T-cell (primary cell): ENCODE measurements around the gene DCLK2. TPM values are rescaled to one million over a fixed set of nuclear protein-coding genes. Genes with fewer than 3 reads are reported as not detected.

Experiments
- ATAC-seq, 4 experiments: fragments of 200-7000 bp in 3 of 4; fragments of 150-1000 bp in 1 of 4; cut with Tn5 transposase; replicated peaks in 1 of 4; 1 replicate in 3 of 4; 2 replicates in 1 of 4; pipeline ENCODE4 v1.10.0; 2021; ENCODE audit warnings: moderate library complexity in 3 of 4, mild to moderate bottlenecking in 2 of 4, moderate number of reproducible peaks in 1 of 4
- CTCF ChIA-PET, 2 donors: fragments of 300-600 bp; sonication (Branson Sonifier 250); formaldehyde crosslinking; loops; one replicate each; lab custom pipeline; 2022; ENCODE audit warnings: antibody characterized with exemption in 2 of 2; lab: Charles Lee
- POLR2A ChIA-PET, 2 donors: fragments of 300-600 bp; sonication (Branson Sonifier 250); formaldehyde crosslinking; loops; one replicate each; lab custom pipeline; 2022; ENCODE audit warnings: antibody characterized with exemption in 2 of 2; lab: Charles Lee
- DNase-seq, 35 experiments: peaks; one replicate each; pipeline versions ENCODE4 v3.0.0 to v3.0.0-alpha.2; 2013 to 2023
- H3K27ac ChIP-seq: one replicate; pipeline ENCODE4 v1.5.1; 2013; ENCODE audit warnings: low read length
- H3K27me3 ChIP-seq, 2 experiments: replicated peaks in 1 of 2; 1 replicate in 1 of 2; 2 replicates in 1 of 2; pipeline versions ENCODE4 v1.6.1 to v1.7.0; 2013; ENCODE audit warnings: low read length in 1 of 2, mixed read lengths in 1 of 2; ENCODE audit not compliant: control insufficient read depth in 2 of 2, insufficient read depth in 2 of 2; ENCODE audit errors: extremely low read depth in 1 of 2
- H3K36me3 ChIP-seq, 2 donors: 1 replicate in 1 of 2; 2 replicates in 1 of 2; pipeline versions ENCODE4 v1.6.1 to v1.7.0; 2013; ENCODE audit warnings: low read length in 1 of 2; ENCODE audit not compliant: control insufficient read depth in 2 of 2, insufficient read depth in 1 of 2; ENCODE audit errors: extremely low read depth in 1 of 2
- H3K4me1 ChIP-seq, 2 experiments: 1 replicate in 1 of 2; 2 replicates in 1 of 2; pipeline versions ENCODE4 v1.6.1 to v1.7.0; 2013; ENCODE audit warnings: low read length in 2 of 2, mixed read lengths in 1 of 2; ENCODE audit not compliant: insufficient read depth in 2 of 2, control insufficient read depth in 1 of 2; ENCODE audit errors: extremely low read depth in 1 of 2
- H3K4me3 ChIP-seq, 2 donors: 1 replicate in 1 of 2; 2 replicates in 1 of 2; pipeline versions ENCODE4 v1.5.1 to v1.7.0; 2013; ENCODE audit warnings: mild to moderate bottlenecking in 2 of 2, low read length in 1 of 2, moderate library complexity in 1 of 2; ENCODE audit not compliant: control insufficient read depth in 1 of 2; ENCODE audit errors: extremely low read depth in 1 of 2
- H3K9me3 ChIP-seq: 2 replicates; pipeline ENCODE4 v1.7.0; 2013
- H3K27ac Mint-ChIP-seq, 2 donors: one replicate each; pipeline ENCODE4 v1.8.0; 2020 to 2021; ENCODE audit warnings: mild to moderate bottlenecking in 2 of 2, mixed read lengths in 2 of 2
- H3K27me3 Mint-ChIP-seq, 2 donors: one replicate each; pipeline ENCODE4 v1.8.0; 2021 to 2022; ENCODE audit warnings: mixed read lengths in 2 of 2
- H3K36me3 Mint-ChIP-seq: one replicate; pipeline ENCODE4 v1.8.0; 2021; ENCODE audit warnings: mixed read lengths
- H3K4me1 Mint-ChIP-seq, 3 donors: one replicate each; pipeline ENCODE4 v1.8.0; 2020 to 2022; ENCODE audit warnings: mixed read lengths in 3 of 3, mild to moderate bottlenecking in 1 of 3
- H3K4me3 Mint-ChIP-seq, 3 donors: one replicate each; pipeline ENCODE4 v1.8.0; 2020 to 2022; ENCODE audit warnings: mild to moderate bottlenecking in 3 of 3, mixed read lengths in 3 of 3, moderate library complexity in 3 of 3
- H3K9me3 Mint-ChIP-seq, 3 donors: one replicate each; pipeline ENCODE4 v1.8.0; 2020 to 2022; ENCODE audit warnings: mixed read lengths in 3 of 3
- WGBS: methylation state at CpG from one replicate; pipeline ENCODE4 v1.1.5; 2013; ENCODE audit warnings: missing lambda C conversion rate; ENCODE audit not compliant: insufficient coverage; 5-methylcytosine and 5-hydroxymethylcytosine counted together
- total RNA-seq, 35 experiments: library from RNA in 6 of 35; stranded (reverse) in 6 of 35; fragments of 120-200 nt in 1 of 35; gene quantifications; one replicate each; pipeline versions ENCODE4 v1.2.1 to v1.2.4 and lab custom pipeline; 2013 to 2026

DCLK2 gene
- total RNA-seq, 5 donors from 2014 or later (not counting 1 experiment from before 2014, with no cell fraction given), result 0.10 to 0.35 (median 0.15) TPM; not detected in 2

- H3K27ac Mint-ChIP-seq, result no peak overlapping the region
- peaks cover 0 to 8% of the 10 kb centered on the region in 2 donors for H3K27me3 Mint-ChIP-seq
- H3K4me3 ChIP-seq, result no peak overlapping the region
- no peaks in the 10 kb centered on the region for H3K36me3 Mint-ChIP-seq
- CTCF ChIA-PET, result interaction anchor here in 1 of 2 donors (0.9 kb wide), 1 partner anchor 8 kb away, joined by 3 read pairs; no protein-coding TSS in a partner anchor
- H3K9me3 Mint-ChIP-seq, result peaks cover 0 to 6% (median 0%) of the 10 kb centered on the region in 3 donors
- POLR2A ChIA-PET, result no interaction called here
- H3K27me3 ChIP-seq, result no peaks in the 10 kb centered on the region
- no peaks in the 10 kb centered on the region for H3K4me1 Mint-ChIP-seq
- ATAC-seq (no peak), DNase-seq (no peak)
- H3K27ac ChIP-seq, result no peak overlapping the region
- no peaks in the 10 kb centered on the region for H3K4me1 ChIP-seq
- no CpG with 5 or more reads among the region's 1 CpG for WGBS
- no peaks in the 10 kb centered on the region for H3K9me3 ChIP-seq
- no peak overlapping the region for H3K4me3 Mint-ChIP-seq
- no peaks in the 10 kb centered on the region for H3K36me3 ChIP-seq
Measured at GRCh38 chr4:150145090-150145945, 67.1 kb downstream of the DCLK2 start.

- no peaks in the 10 kb centered on the region for H3K4me1 ChIP-seq
- ChIA-PET CTCF (interaction anchor here in 1 of 2 donors (0.9 kb wide), 1 partner anchor 9 kb away, joined by 3 read pairs; no protein-coding TSS in a partner anchor), POLR2A (no interaction called here)
- H3K4me3 ChIP-seq, result no peak overlapping the region
- H3K27ac ChIP-seq, result no peak overlapping the region
- Mint-ChIP-seq H3K27me3 (peaks cover 0 to 8% of the 10 kb centered on the region in 2 donors), H3K4me3 (no peak overlapping the region), H3K36me3 (no peaks in the 10 kb centered on the region), H3K27ac (no peak overlapping the region), H3K4me1 (no peaks in the 10 kb centered on the region), H3K9me3 (peaks cover 0 to 6% (median 0%) of the 10 kb centered on the region in 3 donors)
- ATAC-seq (no peak), DNase-seq (no peak)
- no peaks in the 10 kb centered on the region for H3K9me3 ChIP-seq
- no peaks in the 10 kb centered on the region for H3K27me3 ChIP-seq
- H3K36me3 ChIP-seq, result no peaks in the 10 kb centered on the region
- WGBS, result no CpG with 5 or more reads among the region's 1 CpG
Measured at GRCh38 chr4:150145946-150146340, 67.7 kb downstream of the DCLK2 start.

GRCh38 chr4:150149381-150149780 lies 71.1 kb downstream of the DCLK2 start:
- no peak for DNase-seq
- Mint-ChIP-seq H3K27ac (no peak overlapping the region), H3K4me1 (no peaks in the 10 kb centered on the region), H3K36me3 (no peaks in the 10 kb centered on the region), H3K9me3 (no peaks in the 10 kb centered on the region), H3K4me3 (no peak overlapping the region), H3K27me3 (peaks cover 0 to 8% of the 10 kb centered on the region in 2 donors)
- POLR2A ChIA-PET, result no interaction called here
- no peaks in the 10 kb centered on the region for H3K27me3 ChIP-seq
- no peak overlapping the region for H3K27ac ChIP-seq
- CTCF ChIA-PET, result no interaction called here
- WGBS, result no CpG with 5 or more reads among the region's 1 CpG
- ATAC-seq, result no peak
- H3K36me3 ChIP-seq, result no peaks in the 10 kb centered on the region
- H3K9me3 ChIP-seq, result no peaks in the 10 kb centered on the region
- no peak overlapping the region for H3K4me3 ChIP-seq
- no peaks in the 10 kb centered on the region for H3K4me1 ChIP-seq

GRCh38 chr4:150150629-150151062 lies 72.4 kb downstream of the DCLK2 start:
- ChIA-PET CTCF (no interaction called here), POLR2A (no interaction called here)
- no peaks in the 10 kb centered on the region for H3K36me3 Mint-ChIP-seq
- no peaks in the 10 kb centered on the region for H3K4me1 Mint-ChIP-seq
- peaks cover 0 to 5% of the 10 kb centered on the region in 2 donors for H3K27me3 Mint-ChIP-seq
- no peak for ATAC-seq
- H3K36me3 ChIP-seq, result no peaks in the 10 kb centered on the region
- H3K27ac ChIP-seq, result no peak overlapping the region
- no peak overlapping the region for H3K4me3 ChIP-seq
- H3K27me3 ChIP-seq, result no peaks in the 10 kb centered on the region
- H3K27ac Mint-ChIP-seq, result no peak overlapping the region
- H3K9me3 ChIP-seq, result no peaks in the 10 kb centered on the region
- H3K9me3 Mint-ChIP-seq, result no peaks in the 10 kb centered on the region
- no peaks in the 10 kb centered on the region for H3K4me1 ChIP-seq
- DNase-seq, result no peak
- no peak overlapping the region for H3K4me3 Mint-ChIP-seq
- WGBS, result no CpG with 5 or more reads among the region's 1 CpG

GRCh38 chr4:150152766-150153165 lies 74.5 kb downstream of the DCLK2 start:
- no peak overlapping the region for H3K27ac Mint-ChIP-seq
- CTCF ChIA-PET, result no interaction called here
- H3K9me3 Mint-ChIP-seq, result no peaks in the 10 kb centered on the region
- no CpG with 5 or more reads among the region's 3 CpGs for WGBS
- peaks cover 0 to 5% of the 10 kb centered on the region in 2 donors for H3K27me3 Mint-ChIP-seq
- Histone ChIP-seq H3K4me1 (no peaks in the 10 kb centered on the region), H3K9me3 (no peaks in the 10 kb centered on the region), H3K36me3 (no peaks in the 10 kb centered on the region), H3K27me3 (no peaks in the 10 kb centered on the region), H3K27ac (no peak overlapping the region), H3K4me3 (no peak overlapping the region)
- POLR2A ChIA-PET, result no interaction called here
- H3K4me1 Mint-ChIP-seq, result no peaks in the 10 kb centered on the region
- H3K4me3 Mint-ChIP-seq, result no peak overlapping the region
- no peak for ATAC-seq
- no peak for DNase-seq
- H3K36me3 Mint-ChIP-seq, result no peaks in the 10 kb centered on the region

GRCh38 chr4:150155391-150155790 lies 77.1 kb downstream of the DCLK2 start:
- Mint-ChIP-seq H3K27ac (no peak overlapping the region), H3K4me3 (no peak overlapping the region), H3K27me3 (no peaks in the 10 kb centered on the region), H3K36me3 (no peaks in the 10 kb centered on the region), H3K4me1 (no peaks in the 10 kb centered on the region), H3K9me3 (no peaks in the 10 kb centered on the region)
- ChIA-PET POLR2A (no interaction called here), CTCF (no interaction called here)
- no peaks in the 10 kb centered on the region for H3K9me3 ChIP-seq
- no peaks in the 10 kb centered on the region for H3K27me3 ChIP-seq
- DNase-seq (no peak), ATAC-seq (no peak)
- H3K36me3 ChIP-seq, result no peaks in the 10 kb centered on the region
- no peaks in the 10 kb centered on the region for H3K4me1 ChIP-seq
- no peak overlapping the region for H3K4me3 ChIP-seq
- H3K27ac ChIP-seq, result no peak overlapping the region
- 94% methylated on average over 3 of the region's 4 CpGs for WGBS
